GM12864 (cell line): Measurements from ENCODE around the gene BTBD9.
"Not testable (repeated sequence)": the region's sequence is repeated elsewhere in the genome, so short reads cannot be mapped to it uniquely, and the experiment has no call there.

ENCODE experiments used
- DNase-seq: peaks from one replicate; pipeline ENCODE4 v3.0.0-alpha.2; 2011; ENCODE audit warnings: low read depth
- H3K4me3 ChIP-seq: 2 replicates; pipeline ENCODE4 v1.5.1; 2011; ENCODE audit warnings: mild to moderate bottlenecking, low read depth, low read length, control low read depth
- CTCF ChIP-seq: IDR thresholded peaks from 2 replicates; pipeline ENCODE4 v1.5.1; 2011; ENCODE audit warnings: low read depth, mild to moderate bottlenecking, moderate library complexity, low read length, control low read depth, inconsistent platforms; ENCODE audit errors: missing control alignments

BTBD9 gene

DNA sequence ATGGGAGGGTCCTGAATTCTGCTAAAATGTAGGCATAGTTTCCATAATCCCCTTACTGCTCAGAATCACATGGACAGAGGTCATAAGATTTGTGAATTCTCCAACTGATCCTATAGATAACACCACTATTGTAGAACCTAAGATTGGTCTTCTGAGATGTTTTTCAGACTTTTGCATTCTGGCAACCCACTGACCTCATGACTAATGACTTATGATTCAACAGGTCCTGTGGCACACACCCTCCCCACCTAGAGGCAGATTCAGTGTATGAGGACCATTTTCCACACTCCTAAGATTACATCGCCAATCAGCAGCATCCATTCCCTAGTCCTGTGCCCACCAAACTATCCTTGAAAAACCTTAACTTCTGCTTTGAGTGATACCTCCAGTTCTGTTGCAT, 207.2 kb downstream of the BTBD9 start:
- TF ChIP-seq CTCF, result no peak
- DNase-seq, result no peak
- H3K4me3 ChIP-seq, result no peak overlapping the region

- DNase-seq, result no peak
- TF ChIP-seq CTCF, result no peak
- H3K4me3 ChIP-seq, result no peak overlapping the region
These were observed 207.7 kb downstream of the BTBD9 start for GRCh38 chr6:38432079-38432478.

DNA sequence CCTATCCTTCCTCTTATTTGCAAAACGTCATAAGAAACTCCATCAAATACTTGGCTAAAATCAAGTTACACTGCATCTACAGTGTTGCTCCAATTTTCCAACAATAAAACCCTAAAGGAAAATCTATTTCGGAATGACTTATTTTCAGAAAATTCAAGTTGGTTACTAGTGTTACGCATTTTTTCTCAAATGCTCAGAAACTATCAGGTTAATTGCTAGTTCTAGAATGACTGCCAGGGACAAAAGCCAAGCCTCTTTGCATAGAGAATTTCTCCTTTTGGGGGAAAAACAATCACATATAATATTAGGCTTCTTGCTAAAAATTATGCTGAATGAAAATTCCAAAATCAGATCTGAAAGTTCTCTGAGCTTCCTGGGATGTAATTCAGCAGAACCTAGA, 210.2 kb downstream of the BTBD9 start:
- no peak overlapping the region for H3K4me3 ChIP-seq
- no peak for TF ChIP-seq CTCF
- no peak for DNase-seq

DNA sequence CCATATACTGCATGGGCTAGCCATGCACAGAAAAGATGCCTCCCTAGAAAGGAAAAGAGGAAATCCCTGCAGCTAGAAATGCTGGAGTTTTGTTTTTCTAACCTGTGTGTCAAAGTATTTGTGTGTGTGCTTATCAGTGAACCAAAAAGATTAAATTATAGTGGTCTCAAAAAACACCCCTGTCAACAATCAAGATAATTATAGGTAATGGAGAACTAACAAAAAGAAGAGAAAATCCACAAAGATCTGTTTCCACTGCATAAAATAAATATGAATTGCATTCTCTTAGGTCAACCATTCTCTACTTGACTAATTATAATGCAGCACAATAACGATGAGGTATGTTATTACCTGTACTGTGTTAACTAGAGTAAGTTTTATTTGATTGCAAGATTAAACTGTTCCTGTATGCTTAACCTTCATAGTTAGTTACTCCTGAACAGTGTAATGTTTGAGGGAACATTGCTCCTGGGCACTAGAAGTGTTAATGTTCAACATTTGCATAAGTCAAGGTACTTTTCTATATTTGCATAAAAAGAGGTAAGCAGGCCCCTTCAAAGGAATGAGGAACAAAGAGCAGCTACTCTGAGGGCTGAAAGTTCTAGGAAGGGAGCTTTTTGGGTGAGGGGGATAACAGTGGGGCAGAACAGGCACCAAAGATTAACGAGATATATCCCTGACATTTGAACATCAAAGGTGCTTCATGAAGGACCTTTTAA, 212.1 kb downstream of the BTBD9 start:
- no peak overlapping the region for H3K4me3 ChIP-seq
- no peak for DNase-seq
- no peak for TF ChIP-seq CTCF

DNA sequence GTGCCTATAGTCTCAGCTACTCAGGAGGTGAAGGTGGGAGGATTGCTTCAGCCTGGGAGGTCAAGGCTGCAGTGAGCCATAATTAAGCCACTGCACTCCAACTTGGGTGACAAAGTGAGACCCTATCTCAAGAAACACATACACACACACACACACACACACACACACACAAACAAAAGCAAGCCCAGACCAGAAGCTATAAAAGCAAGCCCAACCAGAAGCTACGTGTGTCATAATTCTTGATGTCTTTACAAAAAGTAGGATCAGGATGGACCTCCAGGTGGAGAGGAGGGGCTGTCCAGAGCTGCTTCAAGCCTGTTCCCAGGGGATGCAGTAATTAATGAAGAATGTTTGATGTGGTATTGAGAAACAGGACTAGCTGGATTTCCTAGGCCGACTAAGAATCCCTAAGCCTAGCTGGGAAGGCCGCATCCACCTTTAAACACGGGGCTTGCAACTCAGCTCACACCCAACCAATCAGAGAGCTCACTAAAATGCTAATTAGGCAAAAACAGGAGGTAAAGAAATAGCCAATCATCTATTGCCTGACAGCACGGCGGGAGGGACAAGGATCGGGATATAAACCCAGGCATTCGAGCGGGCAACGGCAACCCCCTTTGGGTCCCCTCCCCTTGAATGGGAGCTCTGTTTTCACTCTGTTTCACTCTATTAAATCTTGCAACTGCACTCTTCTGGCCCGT, 213.8 kb downstream of the BTBD9 start:
- not testable (repeated sequence) for DNase-seq, H3K4me3 ChIP-seq

DNA sequence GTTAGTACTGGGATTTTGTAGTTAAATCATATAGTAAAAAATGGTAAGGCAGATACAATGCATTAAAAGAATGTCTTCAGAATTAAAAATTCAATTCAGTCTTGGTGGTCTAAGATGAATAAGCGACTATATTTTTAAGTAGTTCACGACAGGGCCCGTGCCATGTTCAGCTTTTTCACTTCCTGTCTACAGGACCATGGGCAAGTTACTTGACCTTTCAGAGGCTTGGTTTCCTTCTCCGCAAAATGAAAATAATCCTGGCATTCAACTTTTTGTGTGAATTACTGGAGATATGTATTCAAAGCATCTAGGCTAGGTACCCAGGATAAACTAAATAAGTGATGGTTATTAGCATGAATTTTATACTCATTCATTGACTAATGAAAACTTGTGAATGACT, 216.0 kb downstream of the BTBD9 start:
- no peak for DNase-seq
- no peak overlapping the region for H3K4me3 ChIP-seq
- no peak for TF ChIP-seq CTCF

- DNase-seq, result no peak
- no peak overlapping the region for H3K4me3 ChIP-seq
- no peak for TF ChIP-seq CTCF
These were observed 219.5 kb downstream of the BTBD9 start for GRCh38 chr6:38420207-38420606.
